Stimulated activated naive CD8-positive, alpha-beta T cell treated with anti-CD3 and anti-CD28 coated beads, Interleukin-15, amount 100 ng/mL, for 72 hours (primary cell): ENCODE measurements around the gene P3H4.
"Not testable (repeated sequence)": the region's sequence is repeated elsewhere in the genome, so short reads cannot be mapped to it uniquely, and the experiment has no call there.

Experiments
- ATAC-seq: fragments of 150-1000 bp; cut with Tn5 transposase; 2 replicates; pipeline ENCODE4 v1.10.0; 2021; ENCODE audit warnings: mild to moderate bottlenecking, moderate library complexity
- DNase-seq, 2 donors: peaks; one replicate each; pipeline ENCODE4 v3.0.0; 2021 to 2022
- H3K27ac Mint-ChIP-seq, 2 donors: one replicate each; pipeline ENCODE4 v1.8.0; 2022; ENCODE audit warnings: mild to moderate bottlenecking in 2 of 2, mixed read lengths in 2 of 2, moderate library complexity in 2 of 2
- H3K27me3 Mint-ChIP-seq: one replicate; pipeline ENCODE4 v1.8.0; 2022; ENCODE audit warnings: mixed read lengths
- H3K4me1 Mint-ChIP-seq: one replicate; pipeline ENCODE4 v1.8.0; 2022; ENCODE audit warnings: mild to moderate bottlenecking, mixed read lengths
- H3K4me3 Mint-ChIP-seq, 2 donors: one replicate each; pipeline ENCODE4 v1.8.0; 2022; ENCODE audit warnings: mild to moderate bottlenecking in 2 of 2, mixed read lengths in 2 of 2, moderate library complexity in 1 of 2
- H3K9me3 Mint-ChIP-seq, 2 donors: one replicate each; pipeline ENCODE4 v1.8.0; 2022; ENCODE audit warnings: mixed read lengths in 2 of 2

The P3H4 gene, protein sequence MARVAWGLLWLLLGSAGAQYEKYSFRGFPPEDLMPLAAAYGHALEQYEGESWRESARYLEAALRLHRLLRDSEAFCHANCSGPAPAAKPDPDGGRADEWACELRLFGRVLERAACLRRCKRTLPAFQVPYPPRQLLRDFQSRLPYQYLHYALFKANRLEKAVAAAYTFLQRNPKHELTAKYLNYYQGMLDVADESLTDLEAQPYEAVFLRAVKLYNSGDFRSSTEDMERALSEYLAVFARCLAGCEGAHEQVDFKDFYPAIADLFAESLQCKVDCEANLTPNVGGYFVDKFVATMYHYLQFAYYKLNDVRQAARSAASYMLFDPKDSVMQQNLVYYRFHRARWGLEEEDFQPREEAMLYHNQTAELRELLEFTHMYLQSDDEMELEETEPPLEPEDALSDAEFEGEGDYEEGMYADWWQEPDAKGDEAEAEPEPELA

DNA sequence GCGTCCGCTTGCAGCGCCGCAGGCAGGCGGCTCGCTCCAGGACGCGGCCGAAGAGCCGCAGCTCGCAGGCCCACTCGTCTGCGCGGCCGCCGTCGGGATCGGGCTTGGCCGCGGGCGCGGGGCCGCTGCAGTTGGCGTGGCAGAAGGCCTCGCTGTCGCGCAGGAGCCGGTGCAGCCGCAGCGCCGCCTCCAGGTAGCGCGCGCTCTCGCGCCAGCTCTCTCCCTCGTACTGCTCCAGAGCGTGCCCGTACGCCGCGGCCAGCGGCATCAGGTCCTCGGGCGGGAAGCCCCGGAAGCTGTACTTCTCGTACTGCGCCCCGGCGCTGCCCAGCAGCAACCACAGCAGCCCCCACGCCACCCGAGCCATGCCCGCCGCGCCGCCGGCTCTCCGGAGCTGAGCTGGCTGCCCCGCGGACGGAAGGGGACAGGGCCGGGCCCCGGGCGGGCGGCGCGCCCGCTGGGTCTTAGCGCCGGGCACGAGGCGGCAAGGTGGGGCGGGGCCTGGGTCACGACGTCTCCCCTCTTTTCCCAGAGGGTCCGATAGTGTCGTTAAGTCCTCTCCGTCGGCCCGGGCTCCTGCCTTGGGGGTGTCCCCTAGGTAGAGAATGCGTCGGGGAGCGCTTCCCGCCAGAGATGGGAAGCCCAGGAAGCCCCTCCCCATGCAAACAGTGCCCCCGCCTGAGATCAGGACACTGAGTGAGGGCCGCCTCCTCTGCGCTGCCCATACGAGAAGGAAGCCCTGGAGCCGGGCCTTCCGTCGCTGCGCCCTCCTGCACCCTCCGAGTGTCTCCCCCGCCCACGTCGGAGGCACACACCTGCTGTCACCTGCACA, at the start of gene P3H4:
TSS of gene P3H4 (minus strand) at position 401 of the 832 bp plus-strand sequence. CDS start at position 367, 34 bp downstream.
- H3K27me3 Mint-ChIP-seq, result peaks cover 38% of the 10 kb centered on the region
- H3K27ac Mint-ChIP-seq, result peak within 1 kb of the TSS in 1 of 2 donors; percentile 74
- H3K9me3 Mint-ChIP-seq, result no peaks in the 10 kb centered on the region
- peak; percentile 78 to 85 for DNase-seq
- peak within 1 kb of the TSS; percentile 85 to 99 for H3K4me3 Mint-ChIP-seq
- ATAC-seq, result peak; percentile 92
- H3K4me1 Mint-ChIP-seq, result peaks cover 37% of the 10 kb centered on the region

DNA sequence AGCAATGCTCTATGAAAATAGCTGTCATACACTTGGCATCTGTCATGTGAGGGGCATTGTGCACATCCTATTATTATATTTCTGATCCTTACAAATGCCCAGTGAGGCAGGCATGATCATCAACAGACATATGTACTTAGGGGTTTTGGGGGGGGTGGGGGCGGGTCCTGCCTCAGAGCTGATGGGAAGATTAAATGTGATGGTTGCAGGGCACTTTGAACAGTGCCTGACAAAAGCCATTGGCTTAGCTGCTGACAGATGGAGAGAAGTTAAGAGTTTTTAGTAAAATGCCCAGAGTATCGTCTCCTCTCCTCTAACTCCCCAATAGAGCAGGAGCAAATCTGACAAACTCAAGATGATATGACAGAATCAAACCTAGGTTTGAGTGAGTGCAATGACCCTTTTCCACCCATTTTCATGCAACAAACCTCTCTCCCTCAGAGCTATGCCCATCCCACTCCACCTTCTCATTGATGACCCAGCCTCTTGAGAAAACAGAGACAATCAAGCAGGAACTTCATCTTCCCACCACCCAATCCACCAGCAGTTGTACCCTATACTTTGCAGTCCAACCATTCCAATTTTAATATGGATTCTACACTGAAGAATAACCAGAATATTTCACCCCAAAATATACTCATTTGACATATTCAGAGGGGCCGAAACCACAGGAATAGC, 48.6 kb upstream of the P3H4 start:
- Mint-ChIP-seq H3K4me3 (no peak overlapping the region), H3K4me1 (peaks cover 26% of the 10 kb centered on the region), H3K27ac (no peak overlapping the region), H3K27me3 (no peaks in the 10 kb centered on the region), H3K9me3 (no peaks in the 10 kb centered on the region)
- DNase-seq (no peak), ATAC-seq (no peak)

DNA sequence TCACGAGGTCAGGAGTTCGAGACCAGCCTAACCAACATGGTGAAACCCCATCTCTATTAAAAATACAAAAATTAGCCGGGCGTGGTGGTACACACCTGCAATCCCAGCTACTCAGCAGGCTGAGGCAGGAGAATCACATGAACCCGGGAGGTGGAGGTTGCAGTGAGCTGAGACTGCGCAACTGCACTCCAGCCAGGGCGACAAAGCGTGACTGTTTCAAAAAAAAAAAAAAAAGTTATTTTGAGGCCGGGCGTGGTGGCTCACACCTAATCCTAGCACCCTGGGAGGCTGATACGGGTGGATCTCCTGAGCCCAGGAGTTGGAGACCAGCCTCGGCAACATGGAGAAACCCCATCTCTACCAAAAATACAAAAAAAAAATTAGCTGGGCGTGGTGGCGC, 39.6 kb upstream of the P3H4 start:
- DNase-seq, H3K27ac Mint-ChIP-seq, H3K9me3 Mint-ChIP-seq, H3K4me3 Mint-ChIP-seq, ATAC-seq, H3K27me3 Mint-ChIP-seq: not testable (repeated sequence)
- H3K4me1 Mint-ChIP-seq, result peaks cover 17% of the 10 kb centered on the region

DNA sequence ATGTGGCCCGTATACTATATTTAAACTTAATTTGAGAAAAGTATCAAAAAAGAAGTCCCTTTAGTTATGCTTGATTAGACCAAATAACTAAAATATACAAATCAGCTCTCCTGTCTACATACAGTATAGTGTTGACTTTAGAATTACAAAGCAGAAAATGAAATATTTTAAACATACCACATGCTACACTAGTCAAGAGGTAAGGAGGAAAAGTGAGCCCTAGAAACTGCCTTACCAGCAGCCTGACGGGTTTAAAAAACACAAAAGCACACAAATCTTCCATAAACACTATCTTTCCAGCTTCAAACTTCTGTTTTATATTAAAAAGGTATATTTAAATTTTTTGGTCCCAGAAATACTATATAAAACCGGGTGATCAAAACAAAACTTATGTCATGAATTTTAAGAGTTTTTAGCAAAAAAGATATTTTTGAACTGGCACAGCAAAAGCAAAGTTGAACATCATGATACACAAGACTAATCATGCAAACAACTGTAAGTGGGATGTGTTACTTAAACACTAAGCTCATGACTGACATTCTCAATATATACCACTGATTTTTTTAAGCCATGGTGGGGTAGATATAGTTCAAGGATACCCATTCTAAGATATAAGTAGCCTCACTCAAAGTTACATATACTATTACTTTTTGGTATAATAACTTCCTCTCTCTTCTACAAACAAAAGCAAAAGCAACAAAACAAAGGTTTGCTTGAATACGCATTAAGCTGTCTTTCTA, 37.7 kb upstream of the P3H4 start:
- ATAC-seq, result no peak

DNA sequence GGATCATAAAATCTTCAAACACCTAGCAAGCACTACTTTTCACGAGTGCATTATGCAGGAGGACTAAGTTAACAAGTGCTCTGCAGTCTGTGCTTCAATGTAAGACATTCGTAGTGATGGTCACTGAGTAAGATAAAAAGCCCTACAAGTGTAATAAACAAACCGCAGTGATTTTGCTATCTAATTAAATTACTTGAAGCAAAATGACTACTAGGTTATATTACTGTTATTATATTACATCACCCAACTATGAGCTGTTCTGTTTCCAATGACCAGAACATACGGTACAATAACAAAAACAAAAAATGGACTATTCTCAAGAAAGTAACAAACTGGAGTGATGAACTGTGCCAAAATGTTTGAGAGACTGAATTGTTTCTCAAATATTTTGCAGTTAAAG, 37.0 kb upstream of the P3H4 start:
- DNase-seq, result no peak
- Mint-ChIP-seq H3K27me3 (no peaks in the 10 kb centered on the region), H3K27ac (no peak overlapping the region)

More for the DNA sequence above, 37.7 kb upstream of the P3H4 start:
- no peak for DNase-seq
- H3K4me1 Mint-ChIP-seq, result peaks cover 17% of the 10 kb centered on the region
- H3K4me3 Mint-ChIP-seq, result no peak overlapping the region
- H3K27me3 Mint-ChIP-seq, result no peaks in the 10 kb centered on the region
- H3K9me3 Mint-ChIP-seq, result no peaks in the 10 kb centered on the region
- no peak overlapping the region for H3K27ac Mint-ChIP-seq

DNA sequence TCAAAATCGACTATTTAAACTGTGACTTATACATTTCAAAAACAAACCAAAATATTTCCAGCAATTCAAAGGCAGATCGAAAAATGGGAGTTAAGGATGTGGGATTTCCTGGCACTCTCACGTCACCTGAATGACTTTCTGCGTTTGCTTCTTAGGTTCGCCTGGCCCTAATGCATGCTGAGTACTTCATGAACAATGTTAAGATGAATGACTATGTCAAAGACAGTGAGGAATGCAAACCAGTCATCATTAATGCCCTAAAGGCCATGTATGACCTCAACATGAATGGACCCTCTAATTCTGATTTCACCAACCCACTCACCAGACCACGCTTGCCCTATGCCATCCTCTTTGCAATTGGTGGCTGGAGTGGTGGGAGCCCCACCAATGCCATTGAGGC, 33.2 kb upstream of the P3H4 start:
- Mint-ChIP-seq H3K4me1 (peaks cover 4% of the 10 kb centered on the region), H3K9me3 (no peaks in the 10 kb centered on the region), H3K27me3 (no peaks in the 10 kb centered on the region), H3K4me3 (no peak overlapping the region), H3K27ac (no peak overlapping the region)
- DNase-seq (no peak), ATAC-seq (no peak)

More for the DNA sequence above, 37.0 kb upstream of the P3H4 start:
- Mint-ChIP-seq H3K4me1 (peaks cover 17% of the 10 kb centered on the region), H3K4me3 (no peak overlapping the region), H3K9me3 (no peaks in the 10 kb centered on the region)
- no peak for ATAC-seq

DNA sequence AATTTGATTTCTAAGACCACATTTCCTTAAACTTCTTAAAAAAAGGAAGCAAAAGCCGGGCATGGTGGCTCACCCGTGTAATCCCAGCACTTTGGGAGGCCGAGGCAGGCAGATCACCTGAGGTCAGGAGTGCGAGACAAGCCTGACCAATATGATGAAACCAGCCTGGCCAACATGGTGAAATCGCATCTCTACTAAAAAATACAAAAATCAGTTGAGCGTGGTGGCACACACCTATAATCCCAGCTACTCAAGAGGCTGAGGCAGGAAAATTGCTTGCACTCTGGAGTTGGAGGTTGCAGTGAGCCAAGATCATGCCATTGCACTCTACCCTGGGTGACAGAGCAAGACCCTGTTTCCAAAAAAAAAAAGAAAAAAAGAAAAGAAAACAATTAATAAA, 29.0 kb upstream of the P3H4 start:
- H3K4me1 Mint-ChIP-seq, ATAC-seq, H3K4me3 Mint-ChIP-seq, H3K27me3 Mint-ChIP-seq, DNase-seq, H3K27ac Mint-ChIP-seq, H3K9me3 Mint-ChIP-seq: not testable (repeated sequence)

DNA sequence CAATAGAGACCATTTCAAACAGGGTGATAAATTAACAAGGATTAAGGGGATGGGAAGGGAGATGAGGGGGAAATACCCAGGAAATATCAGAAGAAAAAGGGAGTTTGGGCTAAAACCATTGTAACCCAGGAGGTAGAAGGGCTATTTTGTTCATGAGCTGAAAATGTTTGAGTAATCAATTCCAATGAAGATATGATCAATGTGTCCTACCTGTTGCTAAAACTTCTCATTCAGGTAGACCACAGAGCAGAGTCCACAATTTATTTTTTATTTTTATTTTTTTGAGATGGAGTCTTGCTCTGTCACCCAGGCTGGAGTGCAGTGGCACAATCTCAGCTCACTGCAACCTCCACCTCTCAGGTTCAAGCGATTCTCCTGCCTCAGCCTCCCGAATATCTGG, 27.7 kb upstream of the P3H4 start:
- H3K9me3 Mint-ChIP-seq, DNase-seq, H3K4me3 Mint-ChIP-seq, ATAC-seq, H3K27ac Mint-ChIP-seq, H3K27me3 Mint-ChIP-seq: not testable (repeated sequence)
- peaks cover 16% of the 10 kb centered on the region for H3K4me1 Mint-ChIP-seq

DNA sequence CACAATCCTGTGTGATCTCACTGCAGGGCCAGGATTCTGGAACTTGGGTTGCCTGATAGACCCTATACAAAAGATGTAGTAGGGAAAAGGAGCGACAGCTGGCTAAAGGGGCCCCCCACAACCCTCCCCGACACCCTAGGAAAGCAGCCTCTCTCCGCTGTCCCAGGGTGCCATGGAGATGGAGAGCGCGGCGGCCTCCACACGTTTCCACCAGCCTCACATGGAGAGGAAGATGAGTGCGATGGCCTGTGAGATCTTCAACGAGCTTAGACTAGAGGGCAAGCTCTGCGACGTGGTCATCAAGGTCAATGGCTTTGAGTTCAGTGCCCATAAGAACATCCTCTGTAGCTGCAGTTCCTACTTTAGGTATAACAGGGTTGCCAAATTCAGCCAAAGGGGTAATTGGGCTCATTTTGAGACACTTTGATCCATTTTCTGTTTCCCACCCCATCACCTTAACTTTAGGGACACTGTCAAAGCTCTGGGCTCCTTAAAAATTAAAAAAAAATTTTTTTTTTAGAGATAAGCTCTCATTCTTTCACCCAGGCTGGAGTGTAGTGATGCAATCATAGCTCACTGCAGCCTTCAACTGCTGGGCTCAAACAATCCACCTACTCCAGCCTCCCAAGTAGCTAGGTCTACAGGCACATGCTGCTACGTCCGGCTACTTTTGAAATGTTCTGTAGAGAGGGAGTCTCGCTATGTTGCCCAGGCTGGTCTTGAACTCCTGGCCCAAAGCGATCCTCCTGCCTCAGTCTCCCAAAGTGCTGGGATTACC, 26.2 kb upstream of the P3H4 start, which contains the start of gene KLHL10:
TSS of gene KLHL10 (plus strand) at position 65 of the 778 bp plus-strand sequence. CDS start at position 173, 108 bp downstream.
- H3K27me3 Mint-ChIP-seq, result no peaks in the 10 kb centered on the region
- no peak for DNase-seq
- no peaks in the 10 kb centered on the region for H3K9me3 Mint-ChIP-seq
- peak within 1 kb of the TSS in 1 of 2 donors; percentile 46 for H3K27ac Mint-ChIP-seq
- no peak for ATAC-seq
- peaks cover 17% of the 10 kb centered on the region for H3K4me1 Mint-ChIP-seq
- H3K4me3 Mint-ChIP-seq, result peak within 1 kb of the TSS; percentile 84 to 86

DNA sequence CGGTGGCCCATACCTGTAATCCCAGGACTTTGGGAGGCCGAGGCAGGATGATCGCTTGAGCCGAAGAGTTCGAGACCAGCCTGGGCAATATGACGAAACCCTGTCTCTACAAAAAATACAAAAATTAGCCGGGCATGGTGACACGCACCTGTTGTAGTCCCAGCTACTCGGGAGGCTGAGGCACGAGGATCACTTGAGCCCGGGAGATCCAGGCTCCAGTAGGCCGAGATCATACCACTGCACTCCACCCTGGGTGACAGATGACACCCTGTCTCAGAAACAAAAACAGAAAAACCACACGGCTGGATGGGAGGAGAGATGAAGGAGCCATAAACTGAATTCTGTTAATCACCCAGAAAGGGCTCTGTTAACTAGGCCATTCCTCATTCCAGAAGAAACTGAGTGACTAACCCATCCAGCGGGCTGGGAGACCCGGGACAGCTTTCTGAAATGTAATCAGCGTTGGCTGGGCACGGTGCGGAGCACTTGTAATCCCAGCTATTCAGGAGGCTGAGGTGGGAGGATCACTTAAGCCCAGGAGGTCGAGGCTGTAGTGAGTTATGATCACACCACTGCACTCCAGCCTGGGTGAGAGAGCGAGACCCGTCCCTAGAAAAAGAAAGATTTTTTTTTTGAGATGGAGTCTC, 24.9 kb upstream of the P3H4 start:
- no peak for ATAC-seq
- Mint-ChIP-seq H3K9me3 (no peaks in the 10 kb centered on the region), H3K4me3 (peak overlapping the region; percentile 84 to 86), H3K27me3 (no peaks in the 10 kb centered on the region), H3K4me1 (peaks cover 17% of the 10 kb centered on the region), H3K27ac (peak overlapping the region in 1 of 2 donors; percentile 46)
- no peak for DNase-seq

DNA sequence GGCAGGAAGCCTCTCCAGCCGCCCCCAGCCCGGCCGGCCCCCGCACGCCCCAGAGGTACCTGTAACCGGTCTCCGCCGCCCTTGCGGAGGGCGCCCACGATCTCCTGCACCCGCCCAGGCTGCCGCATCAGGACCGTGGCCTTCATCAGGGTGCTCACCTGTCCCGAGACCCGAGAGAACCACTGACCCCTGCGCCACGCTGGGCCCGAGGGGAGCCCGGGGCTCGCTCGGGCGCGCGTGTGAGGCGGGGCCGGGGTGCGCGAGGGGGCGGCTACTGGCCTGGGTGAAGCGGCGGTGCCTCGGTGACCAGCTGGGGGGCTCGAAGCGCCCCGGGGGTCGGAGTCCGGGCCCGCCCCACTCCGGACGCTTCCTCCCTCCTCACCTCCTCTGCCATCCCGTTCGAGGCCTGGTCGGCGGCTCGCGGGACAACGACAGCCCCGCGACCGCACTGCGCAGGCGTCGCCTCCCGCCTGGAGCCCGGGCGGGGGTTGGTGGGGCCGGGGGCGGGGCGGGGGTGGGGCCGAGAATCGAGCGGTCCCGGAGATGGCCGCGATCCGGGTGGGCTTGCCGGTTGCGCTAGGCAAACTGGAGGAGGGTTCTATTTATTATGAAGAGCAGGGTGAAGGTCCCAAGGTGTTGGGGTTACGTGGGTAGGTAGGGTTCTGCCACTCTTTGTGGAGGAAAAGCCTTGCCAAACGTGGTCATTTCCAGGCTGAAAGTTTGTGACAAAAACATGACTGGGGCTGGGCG, 24.2 kb upstream of the P3H4 start, which contains the start of gene NT5C3B:
TSS of gene NT5C3B (minus strand) at position 433 of the 750 bp plus-strand sequence. CDS start at position 394, 39 bp downstream.
- Mint-ChIP-seq H3K4me3 (peak within 1 kb of the TSS; percentile 84 to 86), H3K27me3 (no peaks in the 10 kb centered on the region), H3K4me1 (peaks cover 17% of the 10 kb centered on the region), H3K9me3 (no peaks in the 10 kb centered on the region), H3K27ac (peak within 1 kb of the TSS; percentile 54 to 72)
- peak; percentile 58 to 63 for DNase-seq
- peak; percentile 90 for ATAC-seq

DNA sequence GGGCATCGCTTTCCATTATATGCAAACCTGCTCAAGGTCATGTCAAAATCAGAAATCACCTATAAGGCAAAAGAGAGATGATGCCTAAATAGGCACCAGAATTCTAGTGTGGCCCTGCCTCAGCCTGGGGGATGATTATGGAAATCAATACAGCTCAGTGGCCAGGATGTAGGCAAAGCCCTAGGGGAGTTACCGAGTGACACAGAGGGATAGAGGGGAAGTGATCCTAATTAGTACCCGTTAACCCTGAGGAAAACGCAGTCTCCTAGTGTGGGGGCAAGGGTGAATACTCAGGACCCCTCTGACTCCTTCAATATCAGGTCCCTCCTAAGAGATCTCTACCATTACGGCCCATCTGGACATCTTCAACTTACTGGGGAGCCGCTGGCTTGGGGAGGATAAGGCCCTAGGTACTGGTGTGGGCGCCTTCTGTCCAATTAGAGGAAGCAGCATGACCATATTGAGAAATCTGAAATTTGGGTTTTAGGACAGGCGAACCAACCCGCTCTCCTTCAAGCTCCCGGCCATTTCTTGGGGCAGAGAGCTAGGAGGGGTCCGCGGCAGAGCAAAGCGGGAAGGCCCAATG, 23.6 kb upstream of the P3H4 start:
- Mint-ChIP-seq H3K9me3 (no peaks in the 10 kb centered on the region), H3K27ac (peak overlapping the region in 1 of 2 donors; percentile 72), H3K4me3 (peak overlapping the region; percentile 84 to 86), H3K27me3 (no peaks in the 10 kb centered on the region), H3K4me1 (peaks cover 17% of the 10 kb centered on the region)
- ATAC-seq, result peak; percentile 49
- DNase-seq, result no peak

DNA sequence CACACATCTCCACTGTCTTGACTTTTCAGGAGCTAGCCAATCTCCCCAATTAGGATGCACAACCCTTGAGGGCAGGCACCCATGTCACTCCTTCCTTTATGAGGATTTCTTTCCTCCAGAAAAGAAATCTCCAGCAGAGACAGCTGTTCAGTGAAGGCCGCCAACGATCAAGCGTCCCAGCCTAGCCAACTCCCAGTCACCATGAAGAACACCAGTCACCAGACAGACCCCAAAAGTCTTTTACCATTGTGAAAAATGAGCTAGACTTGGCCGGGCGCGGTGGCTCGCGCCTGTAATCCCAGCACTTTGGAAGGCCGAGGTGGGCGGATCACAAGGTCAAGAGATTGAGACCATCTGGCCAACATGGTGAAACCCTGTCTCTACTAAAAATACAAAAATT, 18.2 kb upstream of the P3H4 start:
- not testable (repeated sequence) for H3K4me1 Mint-ChIP-seq, DNase-seq, H3K9me3 Mint-ChIP-seq, ATAC-seq, H3K27me3 Mint-ChIP-seq, H3K4me3 Mint-ChIP-seq
- peak overlapping the region in 1 of 2 donors; percentile 31 for H3K27ac Mint-ChIP-seq
